H1 (cell line): ENCODE measurements around the gene IKBIP. TPM values are rescaled to one million over a fixed set of nuclear protein-coding genes. Genes with fewer than 3 reads are reported as not detected.

Source experiments
- CTCF ChIA-PET: fragments of 300-600 bp; sonication (Branson Sonifier 250); formaldehyde crosslinking; loops from one replicate; lab custom pipeline; 2021; ENCODE audit not compliant: partially characterized antibody; lab: Charles Lee
- POLR2A ChIA-PET: fragments of 300-600 bp; sonication (Branson Sonifier 250); formaldehyde crosslinking; loops from one replicate; lab custom pipeline; 2021; ENCODE audit warnings: inconsistent platforms; ENCODE audit not compliant: partially characterized antibody; lab: Charles Lee
- DNase-seq, 2 experiments: peaks; one replicate each; pipeline versions ENCODE4 v3.0.0 to v3.0.0-alpha.2; 2010 to 2022; ENCODE audit warnings: low spot score in 2 of 2, low read depth in 1 of 2, mixed read lengths in 1 of 2
- FAIRE-seq: peaks from 2 replicates; lab custom pipeline; 2011; peaks lifted over from hg19 to GRCh38; lab: Jason Lieb, UNC
- H2AFZ ChIP-seq: 2 replicates; pipeline ENCODE4 v1.8.1; 2012; ENCODE audit warnings: low read length, inconsistent platforms
- H2AK5ac ChIP-seq: 2 replicates; pipeline ENCODE4 v1.6.1; 2013; ENCODE audit warnings: low read depth, low read length
- H2BK120ac ChIP-seq: replicated peaks from 2 replicates; pipeline ENCODE3; 2013; ENCODE audit warnings: low read depth, low read length, inconsistent platforms
- H2BK12ac ChIP-seq: 2 replicates; pipeline ENCODE4 v1.6.1; 2013; ENCODE audit warnings: low read depth, low read length
- H2BK15ac ChIP-seq: 2 replicates; pipeline ENCODE4 v1.6.1; 2013; ENCODE audit warnings: low read length
- H2BK20ac ChIP-seq: 2 replicates; pipeline ENCODE4 v1.6.1; 2013; ENCODE audit warnings: low read length
- H2BK5ac ChIP-seq: 2 replicates; pipeline ENCODE4 v1.6.1; 2013; ENCODE audit warnings: low read depth, low read length
- H3K14ac ChIP-seq: 2 replicates; pipeline ENCODE4 v1.6.1; 2013; ENCODE audit warnings: inconsistent platforms; ENCODE audit not compliant: insufficient read length
- H3K18ac ChIP-seq: 2 replicates; pipeline ENCODE4 v1.6.1; 2013; ENCODE audit warnings: low read length; ENCODE audit errors: extremely low read depth
- H3K23ac ChIP-seq: 2 replicates; pipeline ENCODE4 v1.6.1; 2013; ENCODE audit warnings: inconsistent platforms; ENCODE audit not compliant: insufficient read length
- H3K23me2 ChIP-seq: 2 replicates; pipeline ENCODE4 v1.6.1; 2013; ENCODE audit warnings: low read depth, low read length
- H3K27ac ChIP-seq: 2 replicates; pipeline ENCODE4 v1.6.1; 2011; ENCODE audit warnings: low read depth, low read length, inconsistent platforms
- H3K27me3 ChIP-seq, 4 experiments: replicated peaks in 1 of 4; 1 replicate in 1 of 4; 2 replicates in 3 of 4; pipeline versions ENCODE4 v1.6.1 to v1.8.1; 2011 to 2013; ENCODE audit warnings: low read length in 3 of 4, mild to moderate bottlenecking in 3 of 4, inconsistent platforms in 2 of 4, mixed read lengths in 2 of 4, moderate library complexity in 1 of 4; ENCODE audit not compliant: control insufficient read depth in 3 of 4, insufficient read depth in 3 of 4; ENCODE audit errors: extremely low read depth in 1 of 4
- H3K36me3 ChIP-seq, 4 experiments: 2 replicates each; pipeline versions ENCODE4 v1.6.1 to v1.8.1; 2011 to 2013; ENCODE audit warnings: mild to moderate bottlenecking in 4 of 4, low read length in 3 of 4, moderate library complexity in 2 of 4, control low read depth in 1 of 4, inconsistent platforms in 1 of 4; ENCODE audit not compliant: insufficient read depth in 4 of 4, control insufficient read depth in 2 of 4
- H3K4ac ChIP-seq: replicated peaks from 2 replicates; pipeline ENCODE3; 2013; ENCODE audit warnings: low read length, low read depth, mixed read lengths, inconsistent platforms; ENCODE audit not compliant: insufficient read length
- H3K4me1 ChIP-seq, 4 experiments: replicated peaks in 1 of 4; 1 replicate in 1 of 4; 2 replicates in 3 of 4; pipeline versions ENCODE4 v1.6.1 to v1.8.1; 2011 to 2013; ENCODE audit warnings: low read length in 3 of 4, inconsistent platforms in 2 of 4, mixed read lengths in 1 of 4; ENCODE audit not compliant: insufficient read depth in 4 of 4, control insufficient read depth in 3 of 4
- H3K4me2 ChIP-seq, 2 experiments: 2 replicates each; pipeline versions ENCODE4 v1.6.1 to v1.8.1; 2011 to 2013; ENCODE audit warnings: low read depth in 2 of 2, low read length in 2 of 2, control low read depth in 1 of 2, inconsistent platforms in 1 of 2, mild to moderate bottlenecking in 1 of 2; ENCODE audit not compliant: insufficient read depth in 1 of 2
- H3K4me3 ChIP-seq, 4 experiments: fragments of 200-600, 300-600 bp in 1 of 4; sonication (generic), shearing (Covaris generic), sonication (Bioruptor Twin) in 1 of 4; 2 replicates each; pipeline versions ENCODE4 v1.5.1 to v1.8.1; 2011 to 2016; ENCODE audit warnings: low read length in 4 of 4, low read depth in 3 of 4, control low read depth in 2 of 4, inconsistent platforms in 2 of 4, mild to moderate bottlenecking in 2 of 4, mixed read lengths in 1 of 4, moderate library complexity in 1 of 4; ENCODE audit not compliant: insufficient read depth in 2 of 4; ENCODE audit errors: extremely low read depth in 1 of 4
- H3K56ac ChIP-seq: replicated peaks from 2 replicates; pipeline ENCODE3; 2013; ENCODE audit warnings: low read depth, mild to moderate bottlenecking, mixed read lengths, low read length, inconsistent platforms; ENCODE audit not compliant: insufficient read length
- H3K79me1 ChIP-seq: 2 replicates; pipeline ENCODE4 v1.6.1; 2013; ENCODE audit warnings: low read depth, low read length, control low read depth
- H3K79me2 ChIP-seq, 2 experiments: 2 replicates each; pipeline versions ENCODE4 v1.6.1 to v1.8.1; 2012 to 2013; ENCODE audit warnings: low read length in 2 of 2, mild to moderate bottlenecking in 2 of 2, inconsistent platforms in 1 of 2; ENCODE audit not compliant: insufficient read depth in 2 of 2, control insufficient read depth in 1 of 2
- H3K9ac ChIP-seq, 4 experiments: replicated peaks in 1 of 4; 1 replicate in 1 of 4; 2 replicates in 3 of 4; pipeline versions ENCODE4 v1.6.1 to v1.8.1; 2011 to 2013; ENCODE audit warnings: low read depth in 3 of 4, low read length in 3 of 4, control low read depth in 2 of 4, mild to moderate bottlenecking in 2 of 4, moderate library complexity in 2 of 4, inconsistent platforms in 1 of 4; ENCODE audit errors: extremely low read depth in 1 of 4
- H3K9me3 ChIP-seq, 2 experiments: 2 replicates each; pipeline versions ENCODE4 v1.6.1 to v1.8.1; 2012 to 2013; ENCODE audit warnings: mild to moderate bottlenecking in 2 of 2, moderate library complexity in 2 of 2, control low read depth in 1 of 2, inconsistent platforms in 1 of 2, low read depth in 1 of 2, low read length in 1 of 2, mixed read lengths in 1 of 2; ENCODE audit not compliant: insufficient read depth in 2 of 2
- H4K20me1 ChIP-seq, 2 experiments: replicated peaks in 1 of 2; 2 replicates each; pipeline versions ENCODE3 to v1.8.1; 2011 to 2013; ENCODE audit warnings: inconsistent platforms in 2 of 2, low read length in 2 of 2, mild to moderate bottlenecking in 1 of 2; ENCODE audit not compliant: insufficient read depth in 2 of 2, control insufficient read depth in 1 of 2
- H4K5ac ChIP-seq: 2 replicates; pipeline ENCODE4 v1.6.1; 2013; ENCODE audit warnings: low read length, low read depth, mixed read lengths, inconsistent platforms; ENCODE audit not compliant: insufficient read length
- H4K8ac ChIP-seq: 2 replicates; pipeline ENCODE4 v1.8.0; 2013; ENCODE audit warnings: mild to moderate bottlenecking, moderate library complexity, low read length, inconsistent platforms; ENCODE audit not compliant: insufficient read depth; ENCODE audit errors: extremely low read depth
- H4K91ac ChIP-seq: replicated peaks from 2 replicates; pipeline ENCODE3; 2013; ENCODE audit warnings: low read length, mixed read lengths, inconsistent platforms; ENCODE audit not compliant: insufficient read length
- ASH2L ChIP-seq: fragments of 200-600, 300-600 bp; sonication (generic); IDR thresholded peaks from one replicate; pipeline ENCODE4 v1.7.1; 2017; ENCODE audit warnings: low read length
- BCL11A ChIP-seq, 2 experiments: IDR thresholded peaks; one replicate each; pipeline ENCODE4 v1.6.1; 2011; ENCODE audit warnings: low read depth in 2 of 2, low read length in 2 of 2, mild to moderate bottlenecking in 2 of 2
- CEBPB ChIP-seq: IDR thresholded peaks from 2 replicates; pipeline ENCODE4 v1.6.1; 2012; ENCODE audit warnings: low read depth, low read length
- CHD1 ChIP-seq: IDR thresholded peaks from 2 replicates; pipeline ENCODE4 v1.6.1; 2012; ENCODE audit warnings: low read depth, low read length, improper control_type of control experiment
- CTBP2 ChIP-seq: IDR thresholded peaks from 2 replicates; pipeline ENCODE4 v1.7.0; 2011; ENCODE audit warnings: borderline replicate concordance, mild to moderate bottlenecking, moderate library complexity, mixed read lengths, low read length; ENCODE audit not compliant: insufficient read depth, insufficient read length
- EP300 ChIP-seq, 2 experiments: IDR thresholded peaks; 1 replicate in 1 of 2; 2 replicates in 1 of 2; pipeline ENCODE4 v1.6.1; 2011 to 2012; ENCODE audit warnings: low read depth in 2 of 2, low read length in 2 of 2, mild to moderate bottlenecking in 2 of 2, borderline replicate concordance in 1 of 2, inconsistent platforms in 1 of 2, moderate library complexity in 1 of 2
- GABPA ChIP-seq: IDR thresholded peaks from 2 replicates; pipeline ENCODE4 v1.6.1; 2011; ENCODE audit warnings: mild to moderate bottlenecking, low read length, moderate library complexity, borderline replicate concordance; ENCODE audit not compliant: insufficient read depth
- NRF1 ChIP-seq: IDR thresholded peaks from 2 replicates; pipeline ENCODE4 v1.6.1; 2011; ENCODE audit warnings: mild to moderate bottlenecking, low read depth, low read length, improper control_type of control experiment
- RFX5 ChIP-seq: IDR thresholded peaks from 2 replicates; pipeline ENCODE4 v1.6.1; 2011; ENCODE audit warnings: low read depth, low read length, improper control_type of control experiment, borderline replicate concordance
- RNF2 ChIP-seq: fragments of 200-900, 300-1000 bp; sonication (generic); IDR thresholded peaks from 2 replicates; pipeline ENCODE4 v1.7.1; 2016; ENCODE audit warnings: borderline replicate concordance, low read depth, mild to moderate bottlenecking, antibody characterized with exemption, low read length; ENCODE audit not compliant: poor library complexity, severe bottlenecking; ENCODE audit errors: missing control alignments
- SP1 ChIP-seq: IDR thresholded peaks from 2 replicates; pipeline ENCODE4 v1.6.1; 2011; ENCODE audit warnings: low read depth, low read length
- USF2 ChIP-seq: IDR thresholded peaks from 2 replicates; pipeline ENCODE4 v1.6.1; 2011; ENCODE audit warnings: low read length, improper control_type of control experiment
- ZNF274 ChIP-seq: IDR thresholded peaks from 2 replicates; pipeline ENCODE4 v1.7.0; 2012; ENCODE audit warnings: low read length, borderline replicate concordance; ENCODE audit errors: extremely low read depth
- WGBS, 2 experiments: shearing (Covaris generic) in 1 of 2; methylation state at CpG; one replicate each; pipeline versions ENCODE4 v1.1.6 to v1.1.7; 2013 to 2015; ENCODE audit warnings: low lambda C conversion rate in 2 of 2, mixed read lengths in 2 of 2, inconsistent platforms in 1 of 2, low coverage in 1 of 2, missing lambda C conversion rate in 1 of 2; ENCODE audit not compliant: insufficient replicate concordance in 2 of 2, insufficient coverage in 1 of 2, insufficient read length in 1 of 2; ENCODE audit errors: extremely low coverage in 1 of 2, missing lambda C conversion rate in 1 of 2; 5-methylcytosine and 5-hydroxymethylcytosine counted together
- polyA plus RNA-seq, 7 experiments: library from polyadenylated mRNA; depleted of rRNA in 3 of 7; stranded (reverse) in 5 of 7; unstranded in 2 of 7; fragments of >200 nt in 5 of 7; fragments of 200-250 nt in 2 of 7; gene quantifications; 1 replicate in 5 of 7; 2 replicates in 1 of 7; 4 replicates in 1 of 7; pipeline versions ENCODE4 v1.2.1 to v1.2.3, GENCODE V29; 2011 to 2013; ENCODE audit warnings: missing spikeins in 2 of 7, mixed read lengths in 2 of 7
- total RNA-seq: library from RNA; stranded (reverse); fragmentation: NEBNext Ultra II Directional; extraction: Animal tissue kit (Norgen Biotek cat#: 25700); gene quantifications from 2 replicates; pipeline ENCODE4 v1.2.1, GENCODE V29; 2021

Gene IKBIP
- total and polyA plus RNA-seq, 2 of the 8 experiments (the other 6 are each of a cell fraction or from before 2014, with no cell fraction given), result 2.7 to 12.4 TPM

- H2AFZ ChIP-seq, result no peak overlapping the region
- H3K9ac ChIP-seq, result no peak overlapping the region
- H3K56ac ChIP-seq, result no peak overlapping the region
- no peak overlapping the region for H2BK20ac ChIP-seq
- no peaks in the 10 kb centered on the region for H3K9me3 ChIP-seq
- no peak overlapping the region for H3K4me2 ChIP-seq
- no peaks in the 10 kb centered on the region for H3K79me2 ChIP-seq
- H3K4ac ChIP-seq, result no peak overlapping the region
- whole genome bisulfite sequencing, 2 experiments, result 91% methylated on average over 5 of the region's 5 CpGs; no CpG with 5 or more reads in 1 of the 2 experiments
- no peak overlapping the region for H2BK12ac ChIP-seq
- H2BK5ac ChIP-seq, result no peak overlapping the region
- H3K23ac ChIP-seq, result no peak overlapping the region
- no peaks in the 10 kb centered on the region; the same call in 1 of the 2 replicates for H3K23me2 ChIP-seq
- H4K91ac ChIP-seq, result no peak overlapping the region
- H3K18ac ChIP-seq, result no peak overlapping the region
- H2BK15ac ChIP-seq, result no peak overlapping the region
- DNase-seq, result no peak
- no peak overlapping the region for H2BK120ac ChIP-seq
- H4K20me1 ChIP-seq, result no peaks in the 10 kb centered on the region
- no peaks in the 10 kb centered on the region for H3K79me1 ChIP-seq
- H4K5ac ChIP-seq, result no peak overlapping the region
- FAIRE-seq, result no peak
- H3K27me3 ChIP-seq, result no peaks in the 10 kb centered on the region
- CTCF ChIA-PET, result interaction anchor here (0.9 to 2.4 kb wide), 2 partner anchors 12 to 13 kb away, joined by 3 to 16 read pairs; no protein-coding TSS in a partner anchor
- H3K36me3 ChIP-seq, result no peaks in the 10 kb centered on the region
- H3K14ac ChIP-seq, result no peak overlapping the region
- no peak overlapping the region for H3K27ac ChIP-seq
- POLR2A ChIA-PET, result interaction anchor here (1.1 kb wide), 1 partner anchor 24 kb away, joined by 3 read pairs; no protein-coding TSS in a partner anchor
- H2AK5ac ChIP-seq, result no peak overlapping the region
- H4K8ac ChIP-seq, result no peak overlapping the region
- H3K4me1 ChIP-seq, result no peaks in the 10 kb centered on the region
- H3K4me3 ChIP-seq, result no peak overlapping the region
- TF ChIP-seq BCL11A (IDR thresholded peaks at IDR 0.05; ENCODE audit: low read depth in 2 of 2, low read length in 2 of 2) (no peak), ZNF274 (no peak), SP1 (no peak), USF2 (no peak), EP300 (IDR thresholded peaks at IDR 0.05; ENCODE audit: borderline replicate concordance in 1 of 2, low read depth in 2 of 2, low read length in 2 of 2) (no peak), RNF2 (no peak), CTBP2 (no peak), CHD1 (no peak), NRF1 (no peak), RFX5 (no peak), CEBPB (no peak), GABPA (no peak), ASH2L (no peak)
These were observed 65.2 kb downstream of the IKBIP start for GRCh38 chr12:98579347-98579746.
